Fibroblast of skin of abdomen (primary cell): Measurements from ENCODE around the gene SMC4.

Experiments used
- DNase-seq: peaks from one replicate; pipeline ENCODE4 v3.0.0-alpha.2; 2013

Gene SMC4

DNA sequence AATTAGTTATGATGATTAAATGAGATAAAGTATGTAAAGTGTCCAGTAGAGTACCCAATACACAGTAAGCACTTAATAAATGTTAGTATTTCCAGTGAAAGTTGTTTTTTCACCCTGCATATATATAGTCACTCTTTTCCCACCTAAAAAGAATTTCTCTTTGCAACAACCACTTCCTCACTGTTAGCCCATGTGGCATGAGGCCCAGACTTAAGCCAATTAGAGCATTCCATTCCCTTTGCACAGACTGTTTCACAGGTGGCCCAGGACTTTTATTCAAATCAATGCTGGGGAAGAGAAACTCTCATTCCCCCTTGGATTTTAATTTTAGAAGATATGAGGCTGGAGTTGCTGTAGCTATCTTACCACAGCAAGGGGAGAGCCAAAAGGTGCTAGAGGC is 4.2 kb upstream of the SMC4 start:
- DNase-seq, result peak; percentile 80

DNA sequence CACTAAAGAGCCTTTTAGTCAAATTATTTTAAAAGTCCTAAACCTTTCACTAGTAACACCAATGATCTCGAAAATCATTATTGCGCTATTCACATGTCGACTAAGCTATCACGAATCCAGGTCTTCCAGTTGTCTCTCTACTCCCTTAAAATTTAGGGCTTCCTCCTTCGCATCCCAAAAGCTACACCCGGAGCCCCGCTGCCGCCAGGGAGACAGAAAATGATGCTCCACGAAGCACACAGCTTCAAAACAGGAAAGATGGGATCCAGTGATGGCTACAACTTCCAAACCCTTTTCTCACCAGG is 678 bp upstream of the SMC4 start:
- no peak for DNase-seq

DNA sequence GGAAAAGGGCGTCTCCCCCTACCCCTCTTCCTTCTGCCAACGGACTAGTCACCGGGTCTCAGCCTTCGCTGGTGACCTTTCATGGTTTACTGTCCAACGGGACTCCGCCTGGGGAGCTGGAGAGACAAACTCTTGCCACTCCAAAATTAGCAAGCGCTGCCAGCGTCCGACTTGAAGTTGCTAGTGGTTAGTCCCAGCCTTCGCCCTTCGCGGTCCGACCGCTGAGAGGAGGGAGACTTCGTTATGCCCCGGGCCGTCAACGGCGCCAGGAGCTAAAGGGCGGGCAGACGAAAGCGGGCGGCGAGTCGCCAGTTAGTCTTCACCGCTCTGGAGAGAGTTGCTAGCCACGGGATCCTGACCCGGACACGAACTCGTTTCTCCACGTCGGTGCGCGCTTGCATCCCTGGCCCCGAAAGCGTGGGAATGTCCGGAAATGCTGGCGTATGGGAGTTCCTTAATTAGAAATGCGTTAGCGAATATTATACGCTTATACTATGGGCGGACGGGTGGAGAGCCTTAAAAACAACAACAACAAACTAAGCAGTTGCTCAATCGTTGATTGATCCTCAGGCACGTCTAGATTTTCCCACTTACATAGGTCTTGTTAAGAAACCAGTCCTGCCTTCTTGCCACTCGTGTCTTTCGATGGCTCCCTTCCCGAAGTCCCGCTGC is 716 bp downstream of the SMC4 start:
- peak; percentile 45 for DNase-seq

DNA sequence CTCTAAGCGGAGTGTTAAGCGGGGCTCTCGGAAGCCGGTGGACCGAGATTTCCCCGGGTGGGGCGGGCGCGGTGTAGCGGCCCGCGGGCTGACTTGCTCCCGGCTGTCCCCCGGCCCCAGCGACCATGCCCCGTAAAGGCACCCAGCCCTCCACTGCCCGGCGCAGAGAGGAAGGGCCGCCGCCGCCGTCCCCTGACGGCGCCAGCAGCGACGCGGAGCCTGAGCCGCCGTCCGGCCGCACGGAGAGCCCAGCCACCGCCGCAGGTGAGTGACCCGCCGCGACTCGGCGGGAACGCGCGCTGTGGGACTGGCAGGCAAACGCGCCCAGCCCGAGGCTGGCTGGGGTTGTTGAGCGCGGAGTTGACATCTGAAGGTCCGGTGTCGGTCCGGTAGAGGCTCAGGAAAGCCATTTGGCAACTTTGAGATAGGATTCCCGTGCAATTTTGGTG is 1.3 kb downstream of the SMC4 start:
- no peak for DNase-seq

DNA sequence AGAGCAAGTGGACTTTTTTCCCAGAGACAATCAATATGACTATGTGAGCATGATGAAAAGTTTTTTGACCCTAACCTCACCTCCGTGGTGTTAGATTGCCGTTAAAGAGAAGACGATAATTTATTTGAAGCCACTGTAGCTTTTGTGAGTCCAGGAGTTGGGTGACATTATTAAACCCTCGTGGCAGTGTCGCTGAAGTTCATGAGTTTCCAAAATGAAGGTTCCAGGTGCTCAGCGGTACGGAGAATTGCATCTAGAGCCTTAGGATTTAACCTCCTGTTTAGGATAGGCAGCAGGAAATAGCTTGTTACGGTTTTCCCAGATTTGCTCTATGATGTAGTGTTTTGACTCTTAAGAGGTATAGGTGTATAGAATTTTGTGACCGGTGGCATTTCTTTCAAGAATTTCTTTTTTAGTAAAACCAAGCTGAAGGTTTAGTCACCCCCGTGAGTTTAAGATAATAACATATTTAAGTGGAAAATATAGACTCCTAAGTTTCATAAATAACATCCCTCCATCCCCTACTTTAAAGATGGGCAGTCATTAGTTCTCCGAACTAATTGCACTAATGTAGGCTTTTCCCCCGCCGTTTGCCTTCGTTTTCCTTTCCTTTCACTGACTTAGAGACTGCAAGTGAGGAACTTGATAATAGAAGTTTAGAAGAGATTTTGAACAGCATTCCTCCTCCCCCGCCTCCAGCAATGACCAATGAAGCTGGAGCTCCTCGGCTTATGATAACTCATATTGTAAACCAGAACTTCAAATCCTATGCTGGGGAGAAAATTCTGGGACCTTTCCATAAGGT is 2.0 kb downstream of the SMC4 start:
- DNase-seq, result peak; percentile 78

DNA sequence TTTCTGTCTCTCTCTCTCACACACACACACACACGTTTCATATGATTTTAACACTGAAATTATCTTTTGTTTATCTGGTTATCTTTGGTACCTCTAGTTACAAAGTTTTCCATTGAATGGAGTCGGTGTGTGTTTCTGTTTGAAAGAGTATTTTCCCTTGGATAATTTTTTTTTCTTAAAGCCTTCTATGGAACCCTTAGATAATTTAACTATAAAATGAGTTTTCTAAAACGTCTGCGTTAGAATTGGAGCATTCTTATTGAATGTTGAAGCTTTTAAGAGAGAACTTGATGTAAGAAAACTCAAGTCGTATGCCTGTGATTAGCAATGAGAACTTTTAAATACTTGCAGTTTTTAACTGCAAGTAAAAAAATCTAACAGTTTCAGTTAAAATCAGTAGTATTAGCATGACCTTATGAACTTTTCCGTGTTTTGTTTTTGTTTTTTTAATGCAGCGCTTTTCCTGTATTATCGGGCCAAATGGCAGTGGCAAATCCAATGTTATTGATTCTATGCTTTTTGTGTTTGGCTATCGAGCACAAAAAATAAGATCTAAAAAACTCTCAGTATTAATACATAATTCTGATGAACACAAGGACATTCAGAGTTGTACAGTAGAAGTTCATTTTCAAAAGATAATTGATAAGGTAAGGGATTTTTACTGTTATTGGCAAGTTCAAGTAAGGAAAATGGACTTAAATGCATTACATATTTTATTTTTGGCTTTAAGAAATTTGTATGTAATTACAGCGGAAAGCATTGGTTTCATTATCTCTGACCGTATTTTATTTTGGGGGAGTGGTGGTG is 3.0 kb downstream of the SMC4 start:
- DNase-seq, result no peak

DNA sequence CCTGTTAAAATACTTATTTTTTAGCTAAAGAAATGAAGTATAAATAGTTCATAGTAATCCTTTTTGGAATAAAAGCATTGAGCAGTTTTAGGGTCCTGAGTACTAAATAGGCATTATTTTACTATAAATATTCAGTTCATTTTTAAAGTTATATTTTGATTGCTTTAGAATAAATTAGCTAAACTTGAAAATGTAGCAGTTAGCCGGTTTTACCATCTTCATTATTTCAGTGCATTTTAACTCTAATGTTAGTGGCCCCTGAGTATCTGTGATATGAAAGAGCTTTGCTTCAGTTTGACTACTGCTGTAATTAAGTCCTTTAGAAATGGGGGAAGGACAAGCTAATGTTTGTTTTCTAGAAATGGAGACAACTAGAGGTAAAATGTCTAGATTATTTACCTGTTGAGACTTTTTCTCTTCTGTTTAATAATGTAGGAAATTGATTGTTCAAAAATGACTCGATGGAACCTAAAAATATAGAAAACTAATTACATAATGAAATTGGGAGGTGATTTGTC is 3.6 kb downstream of the SMC4 start:
- no peak for DNase-seq

DNA sequence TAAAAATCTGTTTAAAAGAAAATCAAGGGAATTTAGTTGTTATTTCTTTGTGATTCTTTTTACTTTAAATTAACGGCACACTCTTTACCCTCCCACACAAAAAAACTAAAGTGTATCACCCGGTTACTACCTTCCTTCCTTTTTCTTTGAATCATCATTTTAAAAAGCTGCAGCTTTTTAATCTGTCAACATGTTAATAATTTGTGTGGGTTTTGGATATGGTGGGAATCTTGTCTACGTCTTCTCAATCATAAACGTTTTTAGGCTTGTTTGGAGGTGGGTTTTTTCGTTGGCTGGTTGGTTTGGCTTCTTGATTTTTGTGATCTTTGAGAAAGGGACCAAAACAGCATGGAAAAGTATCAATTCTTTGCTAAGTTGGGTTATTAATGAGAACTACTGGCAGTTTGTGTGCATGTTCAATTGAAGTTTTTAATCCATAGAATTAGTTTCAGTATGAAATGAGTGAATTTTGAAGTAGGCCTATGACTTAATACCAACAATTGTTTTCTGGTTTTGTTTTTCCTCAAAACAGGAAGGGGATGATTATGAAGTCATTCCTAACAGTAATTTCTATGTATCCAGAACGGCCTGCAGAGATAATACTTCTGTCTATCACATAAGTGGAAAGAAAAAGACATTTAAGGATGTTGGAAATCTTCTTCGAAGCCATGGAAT is 4.5 kb downstream of the SMC4 start:
- DNase-seq, result no peak

DNA sequence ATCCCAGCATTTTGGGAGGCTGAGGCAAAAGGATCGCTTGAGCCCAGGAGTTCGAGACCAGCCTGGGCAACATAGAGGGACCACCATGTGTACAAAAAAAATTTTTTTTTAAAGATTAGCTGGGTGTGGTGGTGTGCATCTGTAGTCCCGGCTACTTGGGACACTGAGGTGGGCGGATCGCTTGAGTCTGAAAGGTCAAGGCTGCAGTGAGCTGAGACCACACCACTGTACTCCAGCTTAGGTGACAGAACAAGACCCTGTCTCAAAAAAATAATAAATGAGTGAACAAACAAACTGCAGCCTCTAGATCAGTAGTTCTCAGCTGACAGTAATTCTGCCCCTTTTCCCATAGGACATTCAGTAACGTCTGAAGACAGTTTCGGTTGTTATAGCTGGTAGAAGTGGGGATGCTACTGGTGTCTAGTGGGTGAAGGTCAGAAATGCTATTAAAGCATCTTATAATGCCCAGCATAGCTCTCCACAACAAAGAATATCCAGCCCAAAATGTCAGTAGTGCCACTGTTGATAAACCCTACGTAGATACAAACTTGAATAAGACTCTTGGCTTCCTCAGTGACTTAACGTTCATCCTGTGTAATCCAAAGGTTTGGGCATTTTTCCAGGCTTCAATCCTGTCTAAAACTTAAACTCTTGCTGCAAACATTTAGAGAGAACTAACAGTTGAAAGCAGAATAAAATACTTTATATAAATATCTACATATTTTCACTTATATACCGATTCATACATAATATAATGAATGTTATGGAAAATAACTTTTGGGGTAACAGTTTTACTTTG is 10.6 kb downstream of the SMC4 start:
- DNase-seq, result no peak

DNA sequence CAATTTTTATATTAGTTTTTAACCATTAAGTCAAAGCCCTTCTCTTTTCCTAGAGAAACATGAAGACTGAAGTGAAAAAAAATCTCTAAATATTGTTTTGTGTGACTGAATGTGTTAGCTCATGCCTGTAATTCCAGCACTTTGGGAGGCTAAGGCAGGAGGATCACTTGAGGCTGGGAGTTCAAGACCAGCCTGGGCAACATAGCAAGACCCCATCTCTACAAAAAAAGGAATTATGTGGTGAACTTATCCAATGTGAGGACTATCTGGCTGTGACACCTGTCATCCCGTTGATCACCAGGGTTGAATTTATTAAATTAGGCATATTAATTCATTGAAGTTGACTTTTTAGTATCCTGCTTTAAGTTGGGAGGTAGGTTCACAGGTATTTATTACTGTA is 13.0 kb downstream of the SMC4 start:
- DNase-seq, result no peak

DNA sequence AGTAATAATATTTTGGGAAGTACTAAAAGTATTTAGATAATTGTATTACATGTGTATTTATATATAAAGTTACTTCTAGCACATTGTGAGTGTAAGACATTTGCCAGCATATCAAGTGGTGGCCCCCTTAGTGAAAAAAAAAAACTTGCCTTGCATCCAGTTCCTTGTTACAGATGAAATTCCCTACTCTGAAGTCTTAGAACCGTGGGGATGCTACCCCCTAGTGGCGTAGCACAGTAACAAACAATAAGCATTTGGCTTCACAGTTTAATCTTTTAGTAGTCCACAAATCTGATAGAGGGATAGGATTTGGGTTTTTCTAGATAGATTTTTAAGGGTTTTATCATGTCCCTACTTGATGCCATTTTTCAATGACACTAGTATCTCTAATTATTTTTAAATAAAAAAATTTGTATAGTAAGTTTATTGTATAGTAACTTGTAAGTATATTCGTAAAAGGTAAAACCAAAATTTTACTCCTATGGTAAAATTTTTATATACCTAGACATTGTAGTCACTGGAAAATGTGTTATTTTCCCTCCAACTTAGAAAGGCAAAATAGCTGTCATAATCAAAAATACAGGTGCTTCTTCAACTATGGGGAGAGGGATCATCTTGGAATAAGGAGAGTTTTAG is 14.3 kb downstream of the SMC4 start:
- DNase-seq, result peak; percentile 80

DNA sequence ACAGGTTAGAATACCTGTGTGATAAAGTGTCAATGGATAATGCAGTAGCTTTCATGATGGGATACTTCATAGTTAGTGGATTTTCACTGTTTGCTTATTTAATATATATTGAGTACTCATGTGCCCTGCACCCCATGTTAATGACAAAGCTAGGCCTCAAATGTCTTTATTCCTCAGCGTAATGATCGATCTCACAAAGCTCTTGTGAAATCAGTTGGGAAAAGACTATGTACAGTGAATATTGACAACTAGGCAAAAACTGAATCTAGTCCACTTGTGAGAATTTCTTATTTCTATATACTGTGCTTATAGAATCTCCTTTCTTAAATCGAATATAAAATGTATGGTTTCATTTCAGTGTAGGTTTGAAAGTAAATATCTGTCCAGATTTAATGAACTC is 17.9 kb downstream of the SMC4 start:
- DNase-seq, result no peak

DNA sequence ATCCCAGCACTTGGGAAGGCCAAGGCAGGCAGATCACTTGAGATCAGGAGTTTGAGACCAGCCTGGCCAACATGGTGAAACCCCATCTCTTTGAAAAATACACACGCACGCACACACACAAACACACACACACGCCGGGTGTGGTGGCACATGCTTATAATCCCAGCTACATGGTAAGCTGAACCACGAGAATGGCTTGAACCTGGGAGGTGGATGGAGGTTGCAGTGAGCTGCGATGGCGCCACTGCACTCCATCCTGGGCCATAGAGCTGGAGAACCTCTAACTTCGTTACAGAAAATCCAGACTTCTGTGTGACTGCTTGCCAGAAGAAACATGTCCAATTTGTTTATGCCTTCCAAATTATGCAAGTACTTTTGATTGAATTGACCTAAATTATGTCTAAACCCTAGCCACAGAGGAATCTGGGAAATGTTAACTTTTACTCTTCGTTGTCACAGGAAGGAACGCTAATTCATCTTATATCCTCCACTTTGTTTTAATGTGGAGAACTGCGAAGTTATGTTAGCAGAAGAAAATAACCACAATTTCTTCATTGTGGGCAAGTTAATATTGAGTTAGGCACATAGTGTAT is 28.5 kb downstream of the SMC4 start:
- no peak for DNase-seq

DNA sequence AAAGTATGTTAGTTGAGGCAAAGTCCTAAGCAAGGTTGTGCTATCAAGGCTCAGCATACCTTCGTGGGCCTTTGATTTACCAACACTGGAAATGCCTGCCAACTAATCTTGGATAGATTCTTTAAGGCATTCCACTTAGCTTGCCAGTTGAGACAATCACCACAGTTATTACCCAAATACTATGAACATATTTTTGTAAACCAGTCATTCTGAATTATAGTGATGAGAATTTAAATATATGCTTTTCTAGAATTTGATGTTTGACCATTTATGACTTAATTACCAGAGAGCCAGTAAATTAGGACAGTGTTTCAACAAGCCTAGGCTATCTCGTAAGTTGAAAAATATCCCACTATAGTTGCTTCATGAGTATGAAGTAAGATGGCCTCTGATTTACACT is 34.6 kb downstream of the SMC4 start:
- DNase-seq, result peak; percentile 70

DNA sequence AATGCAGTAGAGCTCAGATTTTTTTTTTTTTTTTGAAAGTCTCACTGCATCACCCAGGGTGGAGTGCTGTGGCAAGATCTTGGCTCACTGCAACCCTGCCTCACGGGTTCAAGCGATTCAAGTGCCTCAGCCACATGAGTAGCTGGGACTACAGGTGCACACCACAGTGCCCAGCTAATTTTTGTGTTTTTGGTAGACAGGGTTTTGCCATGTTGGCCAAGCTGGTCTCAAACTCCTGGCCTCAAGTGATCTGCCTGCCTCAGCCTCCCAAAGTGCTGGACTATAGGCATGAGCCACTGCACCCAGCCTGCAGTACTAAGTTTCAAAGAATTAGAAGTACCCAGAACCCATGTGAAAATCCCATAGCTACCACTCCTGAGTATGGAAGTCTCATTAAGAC is 35.6 kb downstream of the SMC4 start:
- DNase-seq, result no peak

DNA sequence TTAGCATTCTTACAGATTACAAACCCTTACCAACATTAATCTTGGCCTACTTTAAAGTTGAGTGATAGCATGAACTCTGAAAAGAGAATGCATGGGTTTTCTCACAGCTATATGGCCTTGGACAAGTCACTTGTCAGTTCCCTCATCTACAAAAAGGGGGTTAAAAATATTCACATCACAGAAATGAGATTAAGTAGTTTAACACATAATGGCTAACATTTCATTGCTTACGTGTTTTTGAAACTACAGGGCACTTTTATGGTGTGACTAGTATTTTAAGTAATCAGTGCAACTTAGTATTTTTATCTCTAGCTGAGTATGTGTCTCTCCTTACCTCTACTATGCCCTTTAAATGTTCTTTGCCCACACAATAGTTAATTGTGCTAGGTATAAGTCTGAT is 36.3 kb downstream of the SMC4 start:
- DNase-seq, result no peak

DNA sequence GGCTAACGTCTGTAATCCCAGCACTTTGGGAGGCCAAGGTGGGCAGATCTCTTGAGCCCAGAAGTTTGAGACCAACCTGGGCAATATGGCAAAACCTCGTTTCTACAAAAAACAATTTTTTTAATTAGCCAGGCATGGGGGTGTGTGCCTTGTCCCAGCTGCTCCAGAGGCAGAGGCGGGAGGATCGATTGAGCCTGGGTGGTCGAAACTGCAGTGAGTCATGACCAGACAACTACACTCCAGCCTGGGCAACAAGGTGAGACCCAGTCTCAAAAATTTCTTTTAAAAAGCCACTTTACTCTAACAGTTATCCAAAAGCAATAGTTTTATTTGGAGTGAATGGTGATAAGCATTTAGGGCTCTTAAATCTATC is 37.6 kb downstream of the SMC4 start:
- DNase-seq, result no peak

DNA sequence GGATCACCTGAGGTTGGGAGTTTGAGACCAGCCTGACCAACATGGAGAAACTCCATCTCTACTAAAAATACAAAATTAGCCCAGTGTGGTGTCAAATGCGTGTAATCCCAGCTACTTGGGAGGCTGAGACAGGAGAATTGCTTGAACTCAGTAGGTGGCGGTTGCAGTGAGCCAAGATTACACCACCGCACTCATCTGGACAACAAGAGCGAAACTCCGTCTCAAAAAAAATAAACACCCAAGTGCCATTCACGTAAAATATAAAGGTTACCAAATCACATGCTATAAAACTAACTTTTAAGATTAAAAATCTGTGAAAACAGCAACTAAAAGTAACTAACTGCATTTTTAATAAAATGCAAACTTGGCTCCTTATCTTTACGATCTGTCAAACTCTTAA is 41.2 kb downstream of the SMC4 start:
- DNase-seq, result no peak

DNA sequence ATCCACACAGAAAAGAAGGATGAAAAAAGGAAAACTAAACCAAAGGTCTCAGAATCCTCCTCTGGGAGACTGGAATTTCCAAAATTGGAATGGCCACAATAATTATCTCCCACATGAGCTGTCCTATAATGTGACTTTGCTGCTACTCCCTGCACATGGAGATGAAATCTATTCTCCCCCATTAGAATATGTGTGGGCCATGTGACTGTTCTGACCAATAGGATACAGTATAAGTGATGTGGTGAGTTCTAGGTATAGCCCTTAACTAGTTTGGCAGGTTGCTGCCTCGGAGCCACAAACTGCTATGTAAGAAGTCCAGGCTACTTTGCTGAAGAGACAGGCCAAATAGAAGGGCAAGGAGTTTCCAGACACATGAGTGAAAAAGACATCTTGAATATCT is 45.0 kb downstream of the SMC4 start:
- DNase-seq, result no peak

DNA sequence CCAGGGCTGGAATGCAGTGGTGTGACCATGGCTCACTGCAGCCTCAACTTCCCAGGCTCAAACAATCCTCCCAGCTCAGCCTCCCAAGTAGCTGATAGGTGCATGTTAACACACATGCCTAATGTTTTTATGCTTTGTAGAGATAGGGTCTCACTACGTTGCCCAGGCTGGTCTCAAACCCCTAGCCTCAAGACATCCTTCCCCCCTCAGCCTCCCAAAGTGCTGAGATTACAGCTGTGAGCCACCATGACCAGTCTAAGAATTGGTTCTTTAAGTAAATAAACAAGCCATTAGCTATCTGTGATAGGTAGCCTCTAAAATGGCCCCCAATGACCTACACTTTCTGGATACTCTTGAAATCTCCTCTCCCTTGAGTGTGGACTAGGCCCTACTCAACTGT is 46.4 kb downstream of the SMC4 start:
- no peak for DNase-seq

DNA sequence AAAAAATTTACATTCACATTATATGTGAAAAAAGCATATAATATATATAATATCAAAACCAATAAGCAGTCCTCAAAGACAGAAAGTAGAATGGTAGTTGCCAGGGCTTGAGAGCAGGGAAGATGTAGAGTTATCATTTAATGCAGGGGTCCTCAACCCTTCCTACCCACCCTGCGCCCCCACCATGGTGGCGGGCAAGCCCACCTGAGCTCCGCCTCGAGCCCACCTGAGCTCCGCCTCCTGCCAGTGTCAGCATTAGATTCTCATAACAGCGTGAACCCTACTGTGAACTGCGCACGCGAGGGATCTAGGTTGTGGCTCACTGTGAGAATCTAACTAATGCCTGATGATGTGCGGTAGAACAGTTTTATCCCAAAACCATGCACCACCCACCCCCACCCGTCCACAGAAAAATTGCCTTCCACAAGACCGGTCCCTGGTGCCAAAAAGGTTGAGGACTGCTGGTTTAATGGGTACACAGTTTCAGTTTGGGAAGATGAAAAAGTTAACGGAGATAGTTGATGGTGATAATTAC is 47.1 kb downstream of the SMC4 start:
- DNase-seq, result no peak
